Activated CD8-positive, alpha-beta memory T cell treated with anti-CD3 and anti-CD28 coated beads for 48 hours (primary cell): ENCODE data around the gene CYP46A1.
"Not testable (repeated sequence)": the region's sequence is repeated elsewhere in the genome, so short reads cannot be mapped to it uniquely, and the experiment has no call there.

Experiments used
- DNase-seq, 3 experiments: peaks; one replicate each; pipeline ENCODE4 v3.0.0-alpha.2; 2020; ENCODE audit warnings: low read depth in 2 of 3, low spot score in 2 of 3

Gene CYP46A1

DNA sequence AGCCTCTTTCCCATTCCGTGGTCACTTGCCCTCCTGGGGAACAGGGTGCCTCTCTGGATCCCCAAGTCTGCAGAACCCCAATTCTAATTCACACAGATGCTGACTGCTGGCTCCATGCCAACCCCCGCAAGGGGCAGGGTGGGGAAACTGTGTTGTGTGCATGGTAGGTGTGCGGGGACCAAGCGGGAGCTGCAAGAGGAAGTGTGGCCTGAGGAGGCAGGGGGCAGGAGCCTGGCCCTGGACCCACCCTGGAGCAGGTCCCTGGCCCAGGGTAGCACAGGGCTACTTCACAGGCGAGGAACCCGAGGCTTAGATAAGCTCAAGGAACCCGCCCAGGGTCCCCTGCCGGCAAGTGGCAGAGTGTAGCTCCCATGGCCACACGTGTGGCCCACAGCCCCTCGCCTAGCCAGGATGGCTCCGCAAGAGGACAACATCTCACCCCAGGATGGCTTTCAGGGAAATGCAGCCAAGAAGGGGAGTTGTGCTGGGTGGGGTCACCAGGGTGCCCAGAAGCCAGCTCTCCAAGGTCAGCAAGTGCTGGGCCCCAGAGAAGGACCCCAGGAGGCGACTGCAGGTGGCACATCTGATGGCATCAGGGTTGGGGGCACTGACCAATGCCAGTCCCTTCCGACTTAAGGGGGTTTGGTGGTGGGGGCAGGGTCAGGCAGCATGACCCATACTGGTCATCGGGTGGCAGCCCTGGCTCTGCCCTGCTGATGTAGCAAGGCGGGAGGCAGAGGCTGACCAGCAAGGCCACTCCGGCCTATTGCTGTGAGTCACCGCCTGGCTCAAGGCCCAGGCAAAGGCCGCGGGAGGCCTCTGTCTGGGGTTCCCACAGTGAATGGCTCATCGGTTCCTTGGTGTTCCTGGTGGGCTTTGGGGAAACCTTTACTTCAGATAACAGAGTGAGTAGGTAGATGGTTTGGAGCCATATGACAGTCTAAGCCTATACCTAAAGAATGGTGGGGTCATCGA is 71.8 kb downstream of the CYP46A1 start:
- DNase-seq = no peak

DNA sequence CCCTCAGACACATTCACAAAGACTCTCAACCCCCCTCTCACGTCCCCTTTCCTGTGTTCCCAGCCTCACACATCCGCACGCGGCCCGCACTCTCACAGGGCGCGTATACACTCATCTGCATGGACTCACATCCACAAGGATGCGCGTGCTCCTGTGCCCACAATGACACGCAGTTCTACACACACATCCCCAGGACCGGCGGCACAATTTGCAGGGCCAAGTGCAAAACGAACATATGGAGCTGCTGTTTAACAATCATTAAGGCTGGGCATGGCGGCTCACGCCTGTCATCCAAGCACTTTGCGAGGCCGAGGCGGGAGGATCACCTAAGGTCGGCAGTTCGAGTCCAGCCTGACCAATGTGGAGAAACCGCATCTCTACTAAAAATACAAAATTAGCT is 72.7 kb downstream of the CYP46A1 start:
- no peak for DNase-seq

DNA sequence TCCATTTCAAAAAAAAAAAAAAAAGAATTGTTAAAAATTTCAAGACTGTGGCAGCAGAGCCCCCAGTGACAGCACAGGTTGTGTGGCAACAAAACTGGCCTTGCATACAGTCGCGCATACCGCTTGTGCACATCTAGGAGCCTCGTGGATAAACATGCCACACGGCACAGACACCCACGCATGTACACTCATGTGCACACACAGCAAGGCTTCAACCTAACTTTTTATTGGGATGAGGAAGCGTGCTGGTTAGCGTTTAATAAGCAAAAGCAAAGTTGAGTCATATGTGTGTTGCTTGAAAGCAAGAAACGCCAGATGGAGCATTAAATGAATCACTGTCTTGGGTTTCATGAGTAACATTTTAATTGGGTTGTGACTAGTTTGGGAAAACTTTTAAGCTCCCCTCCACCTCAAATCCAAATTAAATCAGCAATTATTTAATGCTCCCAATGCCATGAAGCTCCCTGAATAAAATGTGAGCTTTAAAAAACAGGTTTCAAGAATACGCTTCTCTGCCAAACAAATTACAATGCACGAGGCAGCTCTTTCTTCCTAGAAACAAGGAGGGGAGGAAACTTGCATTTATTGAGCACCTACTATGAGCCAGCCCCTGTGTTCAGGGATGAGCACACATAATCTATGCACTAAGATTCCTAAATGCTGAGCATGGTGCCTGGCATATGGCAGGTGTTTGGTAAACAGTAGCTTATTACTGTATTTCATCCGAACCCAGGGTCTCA is 73.4 kb downstream of the CYP46A1 start:
- DNase-seq = no peak

DNA sequence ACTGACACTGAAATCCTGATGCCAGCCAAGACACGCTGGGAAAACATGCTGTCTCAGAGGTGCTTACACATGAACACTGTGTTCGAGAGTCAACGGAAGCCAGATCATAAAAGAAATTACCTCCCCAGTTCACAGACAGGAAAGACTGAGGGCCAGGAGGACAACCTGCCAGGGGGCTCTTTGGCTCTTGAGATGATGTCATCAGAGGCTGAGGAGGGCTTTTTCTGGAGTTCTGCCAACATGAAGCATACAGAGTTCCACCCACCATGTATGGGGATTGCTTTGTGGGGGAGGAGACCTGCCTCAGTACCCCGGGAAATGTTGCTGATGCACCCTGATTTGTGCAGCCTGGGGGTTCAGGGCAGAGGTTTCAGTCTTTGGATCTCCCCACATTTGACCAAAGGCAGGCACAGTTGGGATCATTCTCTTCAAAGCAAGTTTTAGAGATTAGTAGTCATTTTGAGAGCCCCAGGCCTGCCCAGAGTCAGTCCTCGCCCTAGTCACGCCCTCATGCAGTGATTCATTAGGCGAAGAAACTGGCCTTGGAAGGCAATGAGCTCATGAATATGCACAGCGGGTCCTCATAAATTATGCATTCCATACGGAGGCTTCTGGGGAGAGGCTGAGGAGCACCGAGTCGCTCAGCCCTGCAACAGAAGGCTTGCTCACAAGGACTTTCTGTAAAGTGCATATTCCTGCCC is 74.2 kb downstream of the CYP46A1 start:
- DNase-seq = no peak

DNA sequence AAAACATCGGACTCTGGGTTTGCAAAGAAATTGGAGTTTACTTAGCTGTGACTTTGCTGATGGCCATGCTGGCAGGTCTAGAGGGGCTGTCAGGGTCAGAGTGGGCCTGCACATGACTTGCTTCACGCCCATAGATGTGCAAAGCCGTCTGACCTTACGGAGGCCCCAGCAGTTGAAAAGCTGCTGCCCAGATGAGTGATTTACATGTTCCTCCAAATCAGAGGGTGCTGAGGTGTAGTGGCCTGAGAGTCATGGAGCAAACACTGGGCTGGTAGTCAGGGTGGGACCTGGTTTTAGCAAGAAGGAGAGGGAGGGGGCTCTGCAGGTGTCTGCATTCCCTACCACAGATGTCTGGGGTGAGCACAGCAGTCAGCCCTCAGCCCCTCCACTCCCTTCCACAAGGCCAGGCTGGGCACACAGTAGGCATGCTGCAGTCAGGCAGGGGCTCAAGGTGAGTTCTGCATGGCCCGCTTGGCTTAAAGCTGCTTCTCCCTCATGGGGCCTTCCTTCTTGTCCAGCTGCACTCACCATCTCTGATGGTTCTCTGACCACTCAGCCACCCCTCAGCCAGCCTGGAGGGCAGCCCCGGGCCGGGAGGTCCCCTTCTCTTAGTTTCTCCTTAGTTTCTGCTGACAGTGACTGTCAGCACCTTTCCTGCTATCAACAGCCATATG is 74.9 kb downstream of the CYP46A1 start:
- no peak for DNase-seq

DNA sequence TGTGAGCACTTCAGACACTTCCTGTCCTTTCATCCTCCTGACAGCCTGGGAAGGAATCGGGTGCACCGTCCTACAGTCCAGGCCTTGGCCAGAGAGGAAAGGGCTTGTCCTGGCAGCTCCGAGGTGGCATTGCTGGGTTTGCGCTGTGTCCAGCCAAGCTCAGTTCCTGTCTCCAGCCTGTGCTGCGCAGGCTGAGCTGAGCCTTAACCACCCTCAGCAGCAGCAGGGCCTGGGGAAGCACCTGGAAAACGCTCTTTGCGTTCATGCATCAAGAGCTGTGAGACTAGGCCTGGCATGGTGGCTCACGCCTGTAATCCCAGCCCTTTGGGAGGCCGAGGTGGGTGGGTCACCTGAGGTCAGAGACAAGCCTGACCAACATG is 75.4 kb downstream of the CYP46A1 start:
- DNase-seq = no peak

DNA sequence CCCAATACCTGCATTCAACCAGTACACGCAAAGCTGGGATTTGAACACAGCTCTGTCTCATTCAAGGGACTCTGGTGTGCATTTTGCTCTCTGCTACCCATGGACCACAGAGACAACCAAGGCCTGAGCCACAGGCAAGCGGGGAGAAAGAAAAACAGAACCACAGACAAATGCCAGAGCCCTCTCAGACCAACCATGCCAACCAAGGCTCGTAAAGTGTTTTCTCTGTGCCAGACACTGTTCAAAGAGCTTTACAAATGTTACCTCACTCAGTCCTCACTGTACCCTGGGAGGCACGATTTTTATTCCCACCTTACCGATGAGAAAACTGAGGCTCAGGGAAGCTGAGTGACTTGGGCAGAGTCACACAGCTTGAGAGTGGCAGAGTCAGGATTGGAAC is 76.7 kb downstream of the CYP46A1 start:
- DNase-seq = no peak

DNA sequence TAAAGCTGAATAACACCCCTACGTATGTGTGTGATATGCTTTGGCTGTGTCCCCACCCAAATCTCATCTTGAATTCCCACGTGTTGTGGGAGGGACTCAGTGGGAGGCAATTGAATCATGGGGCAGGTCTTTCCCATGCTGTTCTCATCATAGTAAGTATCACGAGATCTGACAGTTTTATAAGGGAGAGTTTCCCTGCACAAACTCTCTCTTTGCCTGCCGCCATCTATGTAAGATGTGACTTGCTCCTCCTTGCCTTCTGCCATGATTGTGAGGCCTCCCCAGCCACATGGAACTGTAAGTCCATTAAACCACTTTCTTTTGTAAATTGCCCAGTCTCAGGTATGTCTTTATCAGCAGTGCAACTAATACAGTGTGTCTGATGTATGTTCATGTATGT is 78.8 kb downstream of the CYP46A1 start:
- not testable (repeated sequence) for DNase-seq

DNA sequence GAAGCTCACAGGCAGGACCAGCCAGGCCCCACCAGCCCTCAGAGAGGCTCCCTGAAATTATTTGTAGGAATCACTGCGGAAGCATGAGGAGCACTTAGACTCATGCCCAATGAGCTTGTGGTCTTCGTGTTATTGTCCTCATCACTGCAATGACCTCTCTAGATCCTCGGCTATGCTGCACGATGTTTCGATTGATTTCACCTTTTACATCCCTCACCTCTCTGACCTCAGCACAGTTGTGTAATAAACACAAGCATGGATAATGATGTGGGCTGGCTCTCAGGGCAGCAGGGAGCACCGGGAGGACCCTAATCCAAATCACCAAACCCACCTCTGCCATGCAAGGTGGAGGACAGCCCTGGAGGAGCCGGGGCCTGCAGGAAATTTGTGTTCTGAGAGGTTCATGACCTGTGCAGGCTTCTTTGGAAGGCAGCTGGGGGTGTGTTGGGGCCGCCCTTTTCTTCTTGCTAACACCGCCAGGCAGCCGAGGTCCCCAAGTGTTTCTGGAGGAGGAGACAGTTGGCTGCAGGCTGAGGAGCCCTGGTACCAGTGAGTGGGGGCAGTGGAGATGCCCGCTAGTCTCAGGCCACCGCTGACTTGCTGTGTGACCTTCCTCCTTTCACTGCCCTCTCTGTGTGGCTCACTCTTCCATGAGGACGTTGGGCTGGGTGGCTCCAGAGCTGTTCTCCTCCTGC is 79.6 kb downstream of the CYP46A1 start:
- DNase-seq = no peak

DNA sequence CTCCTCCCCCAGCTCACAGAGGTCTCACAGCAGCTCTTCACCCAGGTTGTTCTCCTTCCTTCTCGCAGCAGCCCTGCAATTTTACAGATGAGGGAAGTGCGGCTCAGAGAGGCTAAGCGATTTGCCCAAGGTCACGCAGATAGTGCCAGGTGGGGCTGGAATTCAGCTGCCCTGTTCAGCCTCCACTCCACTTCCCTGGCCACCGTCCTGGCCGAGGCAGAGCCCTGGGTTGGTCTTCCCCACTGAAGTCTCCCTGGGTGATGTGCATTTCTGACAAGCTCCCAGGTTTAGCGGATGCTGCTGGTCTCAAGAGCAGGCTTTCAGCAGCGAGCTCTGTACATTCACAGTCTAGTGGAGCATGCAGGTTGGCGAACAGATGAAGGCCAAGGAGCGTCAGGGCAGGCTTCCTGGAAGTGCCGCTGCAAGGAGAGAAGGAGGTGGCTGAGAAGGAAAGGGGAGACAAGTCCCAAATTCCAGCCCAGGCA is 80.2 kb downstream of the CYP46A1 start:
- DNase-seq = no peak

DNA sequence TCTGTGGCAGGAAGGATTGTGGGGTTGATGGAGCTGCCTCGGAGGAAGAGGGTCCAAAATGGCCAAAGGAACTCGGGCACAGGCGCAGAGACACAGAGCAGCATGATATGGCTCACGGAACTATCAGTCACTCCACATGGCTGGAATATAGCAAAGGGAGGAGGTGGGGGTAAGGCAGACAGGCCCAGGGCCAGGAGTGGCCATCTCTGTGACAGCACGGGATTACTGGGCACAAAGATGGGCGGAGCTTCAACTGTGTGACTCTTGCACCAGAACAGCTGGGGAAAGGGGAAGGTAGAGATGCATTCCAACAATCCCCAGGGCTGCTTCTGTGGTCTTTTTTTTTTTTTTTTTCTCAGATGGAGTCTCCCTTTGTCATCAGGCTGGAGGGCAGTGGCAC is 84.3 kb downstream of the CYP46A1 start:
- DNase-seq = no peak

DNA sequence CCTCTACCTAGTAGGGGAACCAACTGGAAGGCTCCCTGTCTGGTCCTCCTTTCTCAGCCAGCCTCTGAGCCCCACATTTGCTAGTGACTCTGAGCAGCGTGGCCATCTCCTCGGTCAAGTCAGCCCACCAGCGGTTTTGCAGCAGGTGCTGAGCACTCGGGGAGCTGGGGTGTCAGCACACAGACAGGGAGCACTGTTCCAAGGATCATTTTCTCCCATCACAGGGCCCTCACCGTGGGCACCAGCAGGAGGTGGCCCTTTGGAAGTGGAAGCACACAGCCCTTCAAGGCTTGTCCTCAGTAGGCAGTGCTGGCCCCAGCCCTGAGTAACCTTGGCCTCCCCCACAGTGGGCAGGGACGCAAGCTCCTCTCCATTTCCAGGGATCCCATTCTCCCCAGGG is 85.0 kb downstream of the CYP46A1 start:
- no peak for DNase-seq

DNA sequence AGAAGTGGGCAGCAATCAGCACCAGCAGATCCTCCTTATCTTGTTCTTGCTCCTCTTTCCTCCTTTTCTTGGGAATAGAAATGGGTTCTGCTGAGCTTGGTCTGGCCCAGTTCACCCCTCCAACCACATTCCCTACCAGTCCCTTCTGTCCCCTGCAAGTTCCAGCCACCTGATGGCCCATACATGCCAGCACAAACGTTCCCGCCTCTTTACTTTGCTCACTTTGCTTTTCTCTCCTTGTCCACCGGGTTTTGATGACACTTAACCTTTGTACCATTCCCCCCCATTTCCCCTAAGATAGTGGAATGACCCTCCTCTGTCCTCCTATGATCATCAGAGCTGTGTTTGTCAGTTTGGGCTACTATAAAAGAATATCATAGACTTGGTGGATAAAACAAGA is 85.7 kb downstream of the CYP46A1 start:
- DNase-seq = no peak

DNA sequence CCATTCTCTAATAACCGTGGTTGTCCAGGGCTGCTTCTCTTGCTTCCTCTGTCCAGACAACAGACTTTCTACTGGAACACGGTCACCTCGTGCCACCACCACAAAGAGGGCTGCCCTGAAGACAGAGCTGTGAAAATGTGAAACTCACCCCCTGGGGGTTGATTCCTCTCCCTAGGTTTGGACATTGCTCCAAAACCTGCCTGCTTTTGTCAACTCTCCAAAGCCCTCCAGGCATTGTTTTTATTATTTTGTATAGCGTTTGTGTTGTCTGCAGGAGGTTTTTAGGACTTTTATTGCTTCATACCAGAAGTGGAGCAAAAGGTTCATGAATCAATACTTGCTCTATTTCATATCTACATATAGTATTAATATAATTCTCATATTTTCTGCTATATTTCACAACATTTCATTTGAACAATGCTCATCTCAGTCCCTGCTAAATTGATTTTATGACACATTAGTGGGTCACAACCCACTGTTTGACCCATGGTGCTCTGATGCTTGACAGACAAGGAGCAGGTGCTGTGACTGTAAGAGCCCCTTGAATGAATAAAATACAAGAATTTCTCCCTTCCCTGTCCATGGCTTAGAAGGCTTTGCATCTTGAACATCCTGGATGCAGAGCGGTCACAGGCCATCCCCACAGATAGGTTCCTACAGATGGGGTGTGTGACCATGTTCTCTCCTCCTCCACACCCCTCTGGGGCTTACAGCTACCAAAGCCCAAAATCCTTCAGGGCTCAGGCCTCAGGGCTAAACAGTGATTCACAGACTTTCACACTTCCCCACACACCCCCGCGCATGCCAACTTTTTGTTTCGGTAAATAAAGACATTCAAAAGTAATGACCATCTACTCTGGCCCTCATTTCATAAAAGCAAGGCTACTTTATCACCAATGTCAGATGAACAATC is 88.5 kb downstream of the CYP46A1 start:
- no peak for DNase-seq

DNA sequence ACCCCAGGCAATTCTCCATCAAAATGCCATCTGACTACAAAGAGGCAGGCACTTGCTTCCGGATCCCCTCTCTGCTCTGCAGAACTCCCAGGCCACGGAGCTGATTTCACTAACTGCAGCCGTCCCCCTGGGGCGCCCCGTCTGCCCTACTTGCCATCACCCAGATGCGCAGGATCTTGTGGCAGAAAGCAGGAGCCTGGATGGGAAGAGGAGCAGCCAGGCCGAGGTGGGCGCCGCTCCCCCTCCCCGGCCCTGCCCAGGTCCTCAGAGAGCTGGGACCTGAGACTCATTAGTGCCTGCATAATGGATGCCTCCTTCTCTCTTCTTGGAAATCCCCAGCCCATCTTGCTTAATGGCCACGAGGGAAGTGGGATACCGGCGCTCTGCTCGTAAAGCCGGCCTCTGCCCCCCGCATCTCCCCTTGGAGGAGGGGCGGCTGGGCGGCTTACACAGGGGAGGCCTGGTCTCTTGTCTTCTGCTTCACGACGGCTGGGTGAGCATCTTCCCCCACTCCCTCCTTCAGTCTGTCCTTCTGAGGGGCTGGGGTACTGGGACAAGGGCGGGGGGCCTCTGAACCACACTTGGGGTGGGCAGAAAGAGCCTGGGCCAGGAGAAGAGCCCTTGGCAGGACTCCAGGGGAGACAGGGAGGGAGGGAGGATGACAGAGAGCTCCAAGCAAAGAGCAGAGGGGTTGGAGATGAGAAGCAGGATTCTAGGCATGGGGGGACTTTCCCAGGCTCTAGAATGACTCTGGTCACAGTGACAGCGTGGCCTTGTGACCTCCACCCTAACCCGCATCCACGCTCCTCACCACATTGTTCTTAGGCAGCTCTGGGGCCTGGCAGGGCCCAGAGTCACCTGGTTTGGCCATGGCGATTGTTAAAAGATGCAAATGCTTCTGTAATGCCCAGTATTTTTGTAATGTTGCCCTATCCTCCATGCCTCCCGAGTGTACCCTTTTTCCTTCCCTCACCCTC is 89.7 kb downstream of the CYP46A1 start:
- DNase-seq = no peak

DNA sequence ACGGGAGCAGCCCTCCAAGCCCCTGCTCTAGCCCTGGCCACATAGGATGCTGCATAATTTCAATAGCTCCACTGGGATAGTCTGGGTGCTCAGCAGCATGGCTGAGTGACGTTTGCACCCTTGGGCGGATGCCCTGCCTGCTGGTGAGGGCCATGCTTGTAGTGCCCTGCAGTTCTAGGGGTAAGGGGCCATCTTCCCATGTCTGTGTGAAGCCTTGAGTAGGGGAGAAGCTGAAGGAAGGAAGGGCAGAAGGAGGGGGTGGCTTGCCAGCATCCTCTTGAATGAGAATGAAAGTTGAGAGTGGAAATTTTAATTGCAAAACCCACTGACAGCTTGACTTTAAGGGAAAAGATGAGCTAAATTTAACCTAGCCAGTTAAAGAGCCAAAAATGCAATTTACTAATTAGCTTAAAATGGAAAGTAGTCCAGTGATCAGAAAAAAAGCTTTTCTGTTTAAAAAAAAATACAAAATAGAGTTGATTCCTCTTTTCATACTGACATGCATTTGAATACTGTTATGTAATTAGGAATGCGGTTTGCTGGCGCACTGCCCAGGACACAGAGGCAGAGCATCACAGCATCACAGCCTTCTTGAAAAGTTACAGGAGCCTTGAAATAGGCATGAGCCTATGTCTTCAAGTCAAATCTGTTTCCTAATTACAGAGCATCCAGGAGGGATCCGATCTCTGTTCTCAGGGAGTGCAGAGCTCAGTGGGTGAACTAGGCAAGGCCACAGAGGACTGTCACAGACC is 90.6 kb downstream of the CYP46A1 start:
- DNase-seq = no peak

DNA sequence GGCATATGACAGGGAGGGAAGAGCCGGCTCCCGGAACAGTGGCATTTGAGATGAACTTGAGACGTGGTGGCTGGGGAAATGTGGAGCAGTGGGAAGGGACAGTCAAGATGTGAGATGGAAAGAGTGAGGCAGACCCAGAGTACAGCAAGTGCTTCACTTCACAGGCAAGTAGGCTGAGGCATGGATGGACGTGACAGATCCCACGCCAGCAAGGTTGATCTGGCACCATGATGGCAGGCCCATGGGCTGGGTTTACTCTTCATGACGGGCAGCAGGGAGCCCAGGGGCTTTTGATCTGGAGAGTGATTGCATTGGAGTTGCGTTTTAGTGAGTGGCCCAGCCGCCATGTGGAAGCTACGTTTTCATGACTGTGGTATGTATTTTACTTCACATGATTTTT is 91.3 kb downstream of the CYP46A1 start:
- no peak for DNase-seq
